ENCODE results near the gene TNS2.
"Not testable (repeated sequence)": the region's sequence is repeated elsewhere in the genome, so short reads cannot be mapped to it uniquely, and the experiment has no call there.

Gene TNS2

GRCh38 chr12:53097207-53097563, 47.3 kb downstream of the TNS2 start:
- DNase-seq: no peak

- DNase-seq: peak; percentile 66
Measured at GRCh38 chr12:53097564-53098353, 47.9 kb downstream of the TNS2 start, which contains the start of gene IGFBP6. TSS of gene IGFBP6 (plus strand) at chr12:53097667. CDS start at chr12:53097718, 51 bp downstream.

GRCh38 chr12:53098354-53098981, 48.6 kb downstream of the TNS2 start:
- no peak for DNase-seq

- peak; percentile 87 for DNase-seq
Measured at GRCh38 chr12:53099071-53099882, 49.4 kb downstream of the TNS2 start.

DNA sequence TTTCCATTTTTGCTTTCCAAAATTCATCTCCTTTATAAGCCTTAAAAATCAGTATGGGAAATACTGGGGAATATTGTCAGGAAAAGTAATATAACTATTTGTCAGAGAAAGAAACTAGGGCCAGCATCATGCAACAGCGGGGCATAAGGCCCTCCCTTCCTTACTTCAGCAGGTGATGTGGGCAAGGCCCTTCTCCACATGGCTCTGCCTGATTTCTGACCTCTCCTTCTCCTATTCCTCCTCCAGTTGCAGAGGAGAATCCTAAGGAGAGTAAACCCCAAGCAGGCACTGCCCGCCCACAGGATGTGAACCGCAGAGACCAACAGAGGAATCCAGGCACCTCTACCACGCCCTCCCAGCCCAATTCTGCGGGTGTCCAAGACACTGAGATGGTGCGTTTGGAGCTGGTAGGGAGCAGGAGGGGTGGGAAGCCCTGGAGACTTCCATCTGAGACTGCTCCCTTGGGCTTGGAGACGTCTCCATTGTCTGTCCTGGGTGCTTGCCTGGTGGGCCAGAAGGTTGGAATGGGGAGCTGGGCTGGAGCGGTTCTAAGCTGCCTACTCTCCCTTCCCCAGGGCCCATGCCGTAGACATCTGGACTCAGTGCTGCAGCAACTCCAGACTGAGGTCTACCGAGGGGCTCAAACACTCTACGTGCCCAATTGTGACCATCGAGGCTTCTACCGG, 50.7 kb downstream of the TNS2 start:
- DNase-seq: no peak

GRCh38 chr12:53101266-53101665, 51.4 kb downstream of the TNS2 start:
- no peak for DNase-seq

DNA sequence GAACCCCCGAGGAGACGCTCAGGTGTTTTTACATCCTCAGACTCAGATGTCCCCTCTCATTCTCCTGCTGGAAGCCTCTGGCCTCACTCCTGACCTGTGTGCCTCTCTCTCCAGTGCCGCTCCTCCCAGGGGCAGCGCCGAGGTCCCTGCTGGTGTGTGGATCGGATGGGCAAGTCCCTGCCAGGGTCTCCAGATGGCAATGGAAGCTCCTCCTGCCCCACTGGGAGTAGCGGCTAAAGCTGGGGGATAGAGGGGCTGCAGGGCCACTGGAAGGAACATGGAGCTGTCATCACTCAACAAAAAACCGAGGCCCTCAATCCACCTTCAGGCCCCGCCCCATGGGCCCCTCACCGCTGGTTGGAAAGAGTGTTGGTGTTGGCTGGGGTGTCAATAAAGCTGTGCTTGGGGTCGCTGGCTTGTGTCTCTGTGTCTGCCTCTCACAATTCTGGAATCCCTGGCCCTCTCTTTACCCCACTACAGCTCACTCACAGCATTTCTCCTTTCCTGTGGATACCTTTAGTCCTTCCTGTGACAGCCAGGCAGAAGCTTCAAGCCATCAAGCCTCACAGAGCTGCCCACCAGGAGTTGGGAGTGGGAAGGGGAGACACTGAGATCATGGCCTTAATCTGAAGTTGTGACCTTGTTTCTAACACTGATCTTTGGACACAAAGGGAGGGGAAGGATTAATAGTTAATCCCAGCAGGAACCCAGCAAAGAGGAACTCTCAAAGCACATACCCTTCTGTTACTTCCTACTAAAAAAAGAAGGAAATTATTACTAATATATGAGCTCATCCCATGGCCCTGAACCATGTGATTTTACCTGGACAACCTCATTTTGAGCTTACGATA, 52.3 kb downstream of the TNS2 start:
- no peak for DNase-seq

DNA sequence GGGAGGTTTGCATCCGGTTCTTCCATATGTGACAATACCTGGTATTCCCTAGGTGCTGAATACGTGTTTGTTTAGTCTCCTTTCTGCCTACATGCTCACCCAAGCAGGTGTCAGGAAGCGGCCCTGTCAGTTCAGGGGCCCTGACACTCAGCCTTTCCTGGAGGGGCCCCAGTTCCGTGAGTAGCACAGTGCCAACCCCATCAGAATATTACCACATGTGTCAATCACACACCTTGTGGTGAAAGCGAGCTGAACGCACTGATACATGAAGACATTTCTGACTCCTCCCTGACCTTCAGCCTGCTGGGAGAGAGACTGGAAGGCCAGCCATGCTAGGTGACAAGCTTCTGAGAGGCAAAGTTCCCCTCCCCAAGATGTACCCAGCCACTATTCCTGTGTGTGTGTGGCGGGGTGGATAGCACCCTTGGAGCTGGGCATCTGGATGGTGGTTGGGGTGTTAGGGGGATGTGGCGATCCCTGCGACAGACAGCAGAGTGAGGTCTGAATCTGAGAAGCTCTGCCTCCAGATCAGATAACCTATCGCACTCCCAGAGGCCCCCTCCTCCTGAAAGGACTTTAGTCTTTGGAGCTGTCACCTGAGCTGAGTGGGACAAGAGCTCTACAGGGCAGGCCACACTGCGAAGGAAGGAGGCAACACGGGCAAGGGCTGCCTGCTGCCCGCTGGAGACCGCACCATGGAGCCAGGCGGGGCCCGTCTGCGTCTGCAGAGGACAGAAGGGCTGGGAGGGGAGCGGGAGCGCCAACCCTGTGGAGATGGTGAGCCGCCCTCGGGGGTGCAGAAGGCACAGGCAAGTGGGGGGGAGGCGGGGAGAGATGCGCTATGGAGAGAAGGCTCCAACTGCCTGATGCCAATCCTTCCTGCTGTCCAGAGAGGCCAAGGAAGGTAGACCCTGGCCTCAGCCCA, 53.3 kb downstream of the TNS2 start, which contains the start of gene SOAT2:
SOAT2 (plus strand) TSS at position 604 of the 925 bp plus-strand sequence; CDS start at position 696, 92 bp downstream.
- DNase-seq: peak; percentile 66

GRCh38 chr12:53103860-53104305, 54.0 kb downstream of the TNS2 start:
- peak; percentile 21 for DNase-seq

GRCh38 chr12:53105256-53105655, 55.4 kb downstream of the TNS2 start:
- no peak for DNase-seq

DNA sequence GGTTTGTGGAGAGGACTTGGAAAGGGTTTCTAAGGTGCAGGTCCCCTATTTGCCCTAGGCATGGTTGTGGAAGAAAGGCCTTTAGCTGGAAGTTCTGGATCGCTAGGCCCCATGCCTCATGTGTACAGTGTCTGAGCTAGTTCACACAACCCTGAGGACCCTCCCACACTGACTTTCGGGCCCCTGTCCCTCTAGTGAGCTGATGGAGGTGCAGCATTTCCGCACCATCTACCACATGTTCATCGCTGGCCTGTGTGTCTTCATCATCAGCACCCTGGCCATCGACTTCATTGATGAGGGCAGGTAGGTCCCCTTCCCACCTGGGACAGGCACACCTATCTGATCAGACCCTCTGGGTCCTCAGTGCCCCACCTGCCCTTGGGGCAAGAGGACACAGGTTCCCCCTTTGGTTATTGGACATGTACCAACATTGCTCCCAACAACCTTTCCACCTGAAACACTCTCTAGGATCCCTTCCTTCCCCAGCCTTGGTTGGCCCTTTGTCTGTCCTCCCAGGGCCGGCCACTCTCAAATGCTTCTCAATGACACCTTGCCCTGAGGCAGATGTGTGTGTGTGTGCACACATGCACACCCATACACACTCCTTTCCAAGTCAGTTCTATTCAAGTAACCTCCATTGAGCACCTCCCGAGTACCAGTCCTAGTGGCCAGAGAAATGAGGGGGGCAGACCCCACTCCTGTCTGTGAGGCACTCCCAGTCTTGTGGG, 56.0 kb downstream of the TNS2 start:
- DNase-seq: no peak

DNA sequence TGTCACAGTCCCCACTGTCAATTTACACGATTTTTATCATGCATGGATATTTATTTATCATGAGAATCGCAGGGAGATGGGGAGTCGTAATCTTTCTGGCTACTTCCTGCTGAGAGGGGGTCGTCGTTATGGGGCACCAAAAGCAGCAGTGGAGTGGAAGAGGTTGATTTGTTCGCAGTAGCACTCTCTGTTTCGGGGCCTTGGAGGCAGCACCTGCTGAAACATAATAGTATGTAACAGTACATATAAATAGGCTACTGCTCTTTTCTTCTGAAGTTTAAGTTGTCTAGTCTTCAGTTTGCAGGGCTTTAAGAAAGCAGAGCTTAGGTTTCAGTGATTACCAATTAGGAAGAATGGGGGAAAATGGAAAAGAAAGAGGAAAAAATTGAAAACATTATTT, 57.3 kb downstream of the TNS2 start:
- no peak for DNase-seq

GRCh38 chr12:53112431-53112830, 62.6 kb downstream of the TNS2 start:
- DNase-seq: not testable (repeated sequence)

GRCh38 chr12:53113136-53113705, 63.4 kb downstream of the TNS2 start:
- no peak for DNase-seq

- DNase-seq: no peak
Measured at GRCh38 chr12:53113951-53114350, 64.1 kb downstream of the TNS2 start.
